GM10248 (cell line): ENCODE data around the gene SYT15.
"Not testable (repeated sequence)": the region's sequence is repeated elsewhere in the genome, so short reads cannot be mapped to it uniquely, and the experiment has no call there.

ENCODE experiments used
- CTCF ChIA-PET: fragments of 300-600 bp; sonication (Branson Sonifier 250); formaldehyde crosslinking; extraction: SDS; loops from one replicate; lab custom pipeline; 2021; ENCODE audit warnings: antibody characterized with exemption; lab: Yijun Ruan, JAX
- POLR2A ChIA-PET: fragments of 350-650 bp; sonication (Branson Sonifier 250); formaldehyde crosslinking; extraction: SDS; loops from one replicate; lab custom pipeline; 2020; ENCODE audit warnings: antibody characterized with exemption; lab: Yijun Ruan, JAX
- DNase-seq: peaks from one replicate; pipeline ENCODE4 v3.0.0; 2012; ENCODE audit errors: extremely low spot score
- TF ChIP-seq, protein P1 (sequence below): IDR thresholded peaks from 2 replicates; pipeline ENCODE4 v1.5.1; 2012; ENCODE audit warnings: mild to moderate bottlenecking, low read depth; ENCODE audit errors: extremely low read depth, missing control alignments, control extremely low read depth

Gene SYT15

DNA sequence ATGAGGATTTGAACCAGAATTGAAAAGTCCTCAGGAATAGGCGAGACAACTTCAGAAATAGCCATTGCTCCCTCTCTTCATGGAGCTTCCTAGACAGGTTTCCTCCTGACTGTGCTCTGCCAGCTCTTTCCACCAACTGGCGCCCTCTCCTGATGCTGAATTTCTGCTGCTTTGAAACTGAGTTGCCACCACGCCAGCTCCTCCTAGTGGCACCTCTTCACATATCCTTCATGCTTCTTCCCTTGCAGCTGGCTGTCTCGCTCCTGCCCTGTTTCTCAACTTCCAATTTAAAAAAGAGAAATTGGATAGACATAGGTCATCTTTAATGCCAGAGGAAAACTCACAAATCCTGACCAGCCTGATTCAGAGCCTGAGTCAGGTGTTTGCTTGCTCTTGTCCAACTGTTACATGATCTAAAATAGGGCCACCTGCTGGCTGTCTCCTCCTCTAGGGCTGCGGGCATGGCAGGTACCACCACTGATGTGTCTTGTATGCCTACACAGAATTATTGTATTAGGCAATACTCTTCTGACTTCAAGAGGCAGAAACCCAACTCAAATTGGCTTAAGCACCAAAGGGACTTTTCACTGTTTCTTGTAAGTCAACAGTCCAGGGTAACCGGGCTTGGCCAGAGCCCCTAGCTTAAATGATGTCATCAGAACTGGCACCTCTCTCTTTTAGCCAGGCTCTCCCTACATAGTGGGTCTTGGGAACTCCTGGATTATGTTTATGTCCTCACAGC lies 13.2 kb upstream of the SYT15 start:
- POLR2A ChIA-PET, CTCF ChIA-PET, DNase-seq: not testable (repeated sequence)
- TF ChIP-seq, protein P1, sequence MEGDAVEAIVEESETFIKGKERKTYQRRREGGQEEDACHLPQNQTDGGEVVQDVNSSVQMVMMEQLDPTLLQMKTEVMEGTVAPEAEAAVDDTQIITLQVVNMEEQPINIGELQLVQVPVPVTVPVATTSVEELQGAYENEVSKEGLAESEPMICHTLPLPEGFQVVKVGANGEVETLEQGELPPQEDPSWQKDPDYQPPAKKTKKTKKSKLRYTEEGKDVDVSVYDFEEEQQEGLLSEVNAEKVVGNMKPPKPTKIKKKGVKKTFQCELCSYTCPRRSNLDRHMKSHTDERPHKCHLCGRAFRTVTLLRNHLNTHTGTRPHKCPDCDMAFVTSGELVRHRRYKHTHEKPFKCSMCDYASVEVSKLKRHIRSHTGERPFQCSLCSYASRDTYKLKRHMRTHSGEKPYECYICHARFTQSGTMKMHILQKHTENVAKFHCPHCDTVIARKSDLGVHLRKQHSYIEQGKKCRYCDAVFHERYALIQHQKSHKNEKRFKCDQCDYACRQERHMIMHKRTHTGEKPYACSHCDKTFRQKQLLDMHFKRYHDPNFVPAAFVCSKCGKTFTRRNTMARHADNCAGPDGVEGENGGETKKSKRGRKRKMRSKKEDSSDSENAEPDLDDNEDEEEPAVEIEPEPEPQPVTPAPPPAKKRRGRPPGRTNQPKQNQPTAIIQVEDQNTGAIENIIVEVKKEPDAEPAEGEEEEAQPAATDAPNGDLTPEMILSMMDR = peak; percentile 77

DNA sequence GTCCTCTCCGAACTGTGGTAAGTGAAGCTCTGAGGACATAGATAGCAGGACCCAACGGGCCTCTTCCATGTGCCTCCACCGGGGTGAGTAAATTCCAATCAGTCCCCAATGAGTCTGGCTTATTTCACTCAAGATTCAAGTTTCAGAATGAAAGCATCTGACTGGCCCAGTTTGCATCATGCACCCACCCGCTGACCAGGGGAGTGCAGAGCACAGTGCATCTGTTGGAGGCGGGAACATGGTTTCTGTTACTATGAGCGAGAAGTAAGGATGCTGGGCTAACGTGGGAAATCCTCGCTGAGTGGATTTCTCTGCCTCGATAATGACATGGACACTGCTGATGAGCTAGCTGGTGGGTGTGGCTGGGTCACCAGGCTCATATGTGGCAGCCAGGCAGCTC lies 11.8 kb upstream of the SYT15 start:
- CTCF ChIA-PET, POLR2A ChIA-PET, DNase-seq: not testable (repeated sequence)

DNA sequence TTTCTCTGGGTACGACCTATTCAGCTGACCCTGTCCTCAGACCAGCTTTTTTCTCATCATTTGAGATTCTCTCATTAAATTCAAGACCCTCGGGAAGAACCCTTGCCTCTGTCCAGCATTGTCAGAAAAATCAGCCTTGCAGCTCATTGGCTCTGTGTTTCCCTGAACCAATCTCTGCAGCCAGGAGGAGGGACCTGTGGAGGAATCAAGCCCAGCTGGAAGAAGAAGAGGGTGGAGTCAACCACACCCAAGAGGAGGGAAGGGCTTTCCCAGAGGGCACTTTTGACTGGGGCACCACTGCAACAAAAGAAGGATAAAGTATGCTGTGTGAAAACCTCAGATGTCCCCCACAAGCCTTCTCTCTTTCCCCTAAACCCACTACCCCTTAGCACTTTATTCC lies 8.3 kb upstream of the SYT15 start:
- POLR2A ChIA-PET, CTCF ChIA-PET, DNase-seq: not testable (repeated sequence)

DNA sequence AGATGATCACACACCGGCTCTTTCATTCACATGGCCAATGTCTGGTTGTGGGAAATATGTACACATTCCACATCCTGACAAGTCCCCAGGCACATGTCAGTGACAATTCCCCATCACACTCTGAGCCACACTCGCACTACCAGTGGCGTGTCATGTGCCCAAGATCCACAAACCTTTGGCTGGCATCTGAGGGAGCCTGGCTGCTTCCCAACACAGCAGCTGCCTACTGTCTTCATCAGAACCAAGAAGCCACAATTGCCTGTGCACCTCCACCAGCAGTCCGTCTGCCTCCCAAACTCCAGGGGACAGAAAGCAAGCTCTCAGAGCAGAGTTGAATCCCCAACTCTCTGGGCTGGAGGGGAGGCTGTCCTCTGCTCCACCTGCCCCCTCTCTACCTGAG lies 6.2 kb upstream of the SYT15 start:
- CTCF ChIA-PET, POLR2A ChIA-PET, DNase-seq: not testable (repeated sequence)

DNA sequence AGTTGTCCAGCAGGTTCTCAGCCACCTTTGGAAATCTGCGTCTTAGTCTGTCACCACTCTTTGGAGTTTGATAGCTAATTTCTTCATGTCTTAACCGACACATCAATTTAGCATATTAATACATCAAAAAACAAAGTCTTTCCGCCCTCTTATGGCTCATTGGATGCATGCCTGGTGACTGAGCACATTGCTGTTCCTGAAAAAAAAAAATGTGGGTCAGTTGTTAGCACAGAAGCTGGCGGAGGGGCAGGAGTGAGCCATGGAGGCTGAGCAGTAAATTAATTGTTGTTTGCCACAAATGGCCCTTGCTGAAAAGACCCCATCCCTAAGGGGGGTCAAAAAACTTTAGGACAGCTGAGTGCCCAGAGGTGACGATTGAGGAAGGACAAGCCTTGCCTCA lies 5.6 kb upstream of the SYT15 start:
- CTCF ChIA-PET, DNase-seq, POLR2A ChIA-PET: not testable (repeated sequence)

DNA sequence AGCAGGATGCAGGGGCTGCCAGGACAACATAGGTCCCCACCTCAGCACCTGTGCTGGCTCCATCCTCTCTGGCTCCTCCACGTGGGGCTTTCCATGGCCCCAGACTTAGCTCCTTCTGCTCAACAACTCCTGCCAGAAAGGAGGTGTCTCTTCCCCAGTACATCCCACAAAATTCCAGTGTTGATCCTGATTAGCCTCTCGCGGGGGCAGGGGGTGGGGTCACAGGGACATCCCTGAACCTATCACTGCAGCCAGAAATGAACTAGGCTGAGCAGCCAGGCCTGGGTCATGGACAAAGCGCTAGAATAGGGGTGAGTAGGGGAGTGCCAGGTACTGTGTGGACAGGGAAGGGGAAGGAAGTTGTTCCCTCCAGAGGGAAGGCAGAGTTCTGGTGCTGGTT lies 5.0 kb upstream of the SYT15 start:
- POLR2A ChIA-PET, CTCF ChIA-PET, DNase-seq: not testable (repeated sequence)

DNA sequence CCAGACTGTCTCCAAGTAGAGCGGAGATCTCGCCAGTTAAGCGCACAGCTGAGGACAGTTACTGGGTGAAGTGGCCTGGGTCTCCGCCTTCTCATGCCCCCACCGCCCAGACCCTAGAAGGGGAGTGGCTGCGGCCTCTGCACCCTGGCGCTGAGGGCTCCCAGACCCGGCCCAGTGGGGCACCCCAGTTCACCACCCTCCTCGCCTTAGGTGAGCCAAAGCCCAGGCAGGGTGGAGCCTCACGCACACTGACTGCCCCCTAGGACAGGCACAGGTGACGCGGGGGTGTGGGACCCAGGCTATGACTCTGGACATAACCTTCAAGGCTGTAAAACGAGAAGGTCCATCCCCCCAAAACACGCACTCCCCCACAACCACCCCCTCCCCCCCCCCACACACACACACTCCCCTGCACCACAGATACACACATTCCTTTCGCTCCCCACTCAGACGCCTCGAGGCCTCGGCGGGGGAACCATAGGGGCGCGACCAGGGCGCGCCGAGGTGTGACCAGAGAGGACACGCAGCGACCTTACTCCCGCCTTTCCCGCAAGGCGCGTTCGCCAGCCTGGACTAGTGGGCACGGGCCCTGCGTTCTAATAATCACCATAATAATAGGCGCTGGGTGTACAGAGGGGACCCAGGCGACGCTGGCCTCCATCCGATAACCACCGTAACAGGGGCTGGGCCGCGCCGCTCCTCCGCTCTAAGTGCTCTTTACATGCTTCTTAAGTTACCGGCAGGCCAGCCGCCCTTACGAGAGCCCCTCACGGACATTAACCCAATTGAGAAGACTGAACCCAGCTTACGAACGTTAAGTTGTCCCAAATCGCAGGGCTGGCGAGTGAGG lies 1.1 kb upstream of the SYT15 start:
- POLR2A ChIA-PET, DNase-seq, CTCF ChIA-PET: not testable (repeated sequence)

DNA sequence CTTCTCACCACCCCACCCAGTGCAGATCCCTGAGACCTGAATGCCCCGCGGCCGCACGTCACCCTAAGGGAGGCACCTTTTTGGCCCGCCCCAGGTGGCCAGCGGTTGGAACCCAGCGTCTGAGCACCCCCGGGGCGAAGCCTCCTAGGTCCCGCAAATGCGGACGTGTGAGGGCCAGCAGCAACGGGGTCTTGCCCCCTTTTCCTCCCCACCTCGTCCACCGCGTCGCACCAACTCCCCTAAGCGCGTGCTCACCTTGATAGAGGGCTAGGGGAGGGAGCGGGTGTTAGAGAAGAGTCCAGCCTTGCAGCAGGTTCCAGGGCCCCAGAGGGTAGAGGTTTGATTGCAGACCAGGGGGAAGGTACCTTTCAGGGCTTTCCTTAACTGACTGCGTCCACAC lies 450 bp downstream of the SYT15 start:
- CTCF ChIA-PET = not testable (repeated sequence)

DNA sequence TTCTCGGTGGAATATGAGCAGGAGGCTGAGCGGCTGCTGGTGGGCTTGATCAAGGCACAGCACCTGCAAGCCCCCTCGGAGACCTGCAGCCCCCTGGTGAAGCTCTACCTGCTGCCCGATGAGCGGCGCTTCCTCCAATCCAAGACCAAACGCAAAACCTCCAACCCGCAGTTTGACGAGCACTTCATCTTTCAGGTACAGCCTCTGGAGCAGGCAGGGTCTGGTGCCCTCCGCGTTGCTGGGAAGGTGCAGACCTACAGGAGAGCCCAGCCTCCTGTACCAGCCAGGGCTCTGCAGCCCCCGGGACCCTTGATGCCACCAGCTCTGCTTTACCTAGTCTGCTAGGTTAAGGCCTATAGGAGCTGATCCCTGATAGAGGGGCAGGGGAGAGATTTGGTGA lies 3.1 kb downstream of the SYT15 start:
- POLR2A ChIA-PET, DNase-seq, CTCF ChIA-PET: not testable (repeated sequence)

More for the DNA sequence above, 450 bp downstream of the SYT15 start:
- DNase-seq, POLR2A ChIA-PET: not testable (repeated sequence)

DNA sequence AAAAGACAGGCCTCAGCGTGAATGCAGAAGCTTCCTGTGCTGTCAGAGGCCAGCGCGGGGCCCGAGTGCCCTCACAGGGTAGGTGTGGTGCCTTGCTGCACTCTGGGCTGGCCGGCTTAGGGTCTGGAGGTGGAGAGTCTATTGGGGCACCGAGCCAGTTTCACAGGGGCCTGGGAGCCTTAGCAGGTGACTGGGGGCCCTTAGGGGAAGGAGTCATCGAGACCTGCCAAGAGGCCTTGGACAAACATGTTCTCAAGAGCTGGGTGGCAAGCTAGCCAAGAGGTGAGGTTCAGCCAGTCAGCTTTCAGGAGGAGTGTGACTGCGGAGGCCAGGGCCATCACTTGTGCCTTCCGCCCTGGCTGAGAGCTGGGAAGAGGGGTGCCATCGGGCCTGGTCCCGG lies 3.6 kb downstream of the SYT15 start:
- DNase-seq, CTCF ChIA-PET, POLR2A ChIA-PET: not testable (repeated sequence)

DNA sequence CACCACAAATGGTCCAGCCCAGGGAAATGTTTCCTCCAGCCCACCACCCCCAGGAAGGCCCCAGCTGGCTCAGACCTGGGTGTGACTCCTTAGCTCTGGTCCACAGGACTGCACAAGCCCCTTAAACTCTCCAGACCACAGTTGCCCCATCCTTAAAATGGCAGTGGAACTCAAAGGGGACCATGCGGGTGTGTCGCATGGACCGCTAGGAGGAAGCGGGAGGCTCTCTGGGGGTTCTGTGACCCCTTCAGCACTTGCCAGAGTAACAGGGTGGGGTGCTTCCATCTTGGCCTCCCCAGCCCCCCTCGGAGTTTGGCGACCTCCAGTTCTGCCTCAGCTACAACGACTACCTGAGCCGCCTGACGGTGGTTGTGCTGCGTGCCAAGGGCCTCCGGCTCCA lies 5.3 kb downstream of the SYT15 start:
- DNase-seq, POLR2A ChIA-PET: not testable (repeated sequence)

DNA sequence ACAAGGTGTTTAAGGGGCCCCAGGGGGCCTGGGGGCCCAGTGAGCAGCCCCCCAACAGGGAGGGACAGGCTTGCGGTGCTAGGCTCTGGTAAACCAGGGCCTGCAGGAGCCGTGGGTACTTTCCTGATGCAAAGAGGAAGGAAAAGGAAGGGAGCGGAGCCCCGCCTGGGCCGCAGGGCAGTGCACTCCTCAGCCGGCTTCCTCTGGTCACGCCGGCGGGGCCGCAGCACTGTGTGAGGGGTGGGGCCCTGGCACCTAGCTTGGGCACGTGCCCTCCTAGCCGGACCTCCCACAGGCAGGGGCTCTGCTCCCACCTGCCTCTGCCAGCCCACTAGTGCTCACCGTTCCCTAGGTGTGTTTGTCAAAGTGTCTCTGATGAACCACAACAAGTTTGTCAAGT lies 6.3 kb downstream of the SYT15 start:
- POLR2A ChIA-PET, DNase-seq, CTCF ChIA-PET: not testable (repeated sequence)

More for the DNA sequence above, 5.3 kb downstream of the SYT15 start:
- CTCF ChIA-PET = not testable (repeated sequence)

DNA sequence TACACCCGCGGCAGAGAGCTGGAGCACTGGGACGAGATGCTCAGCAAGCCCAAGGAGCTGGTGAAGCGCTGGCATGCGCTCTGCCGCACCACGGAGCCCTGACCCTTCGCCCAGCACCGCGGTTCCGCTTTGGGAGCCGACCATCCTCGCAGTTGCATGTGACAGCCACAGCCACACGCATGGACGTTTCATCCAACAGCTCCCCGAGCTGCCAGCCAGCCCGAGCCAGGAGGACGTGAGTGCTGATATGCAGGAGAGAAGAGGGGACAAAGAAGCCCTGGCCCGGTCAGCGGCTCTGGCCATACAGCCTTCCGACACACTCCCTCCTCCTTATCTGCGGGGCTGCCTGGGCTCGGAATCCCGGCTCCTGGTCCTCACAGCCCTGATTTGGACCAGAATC lies 8.6 kb downstream of the SYT15 start:
- CTCF ChIA-PET, POLR2A ChIA-PET, DNase-seq: not testable (repeated sequence)

DNA sequence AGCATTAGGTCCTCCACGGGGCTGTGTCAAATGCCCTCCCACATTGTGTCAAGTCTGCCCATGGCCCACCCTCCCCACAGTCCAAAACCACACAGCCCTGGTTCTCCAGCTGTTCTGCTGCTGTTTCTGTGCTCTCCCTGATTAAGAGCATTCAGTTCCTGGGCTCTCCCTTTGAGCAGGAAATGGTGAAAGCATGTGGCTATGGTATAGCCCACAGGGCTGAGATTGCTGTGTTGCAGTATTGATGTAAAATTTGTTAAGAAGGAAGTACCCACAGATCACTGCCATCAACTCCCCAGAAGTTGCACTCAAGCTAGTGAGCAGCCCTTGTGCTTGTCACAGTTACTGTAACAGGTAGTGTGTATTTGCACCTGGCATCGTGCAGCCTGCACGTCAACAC lies 9.3 kb downstream of the SYT15 start:
- DNase-seq, CTCF ChIA-PET, POLR2A ChIA-PET: not testable (repeated sequence)

DNA sequence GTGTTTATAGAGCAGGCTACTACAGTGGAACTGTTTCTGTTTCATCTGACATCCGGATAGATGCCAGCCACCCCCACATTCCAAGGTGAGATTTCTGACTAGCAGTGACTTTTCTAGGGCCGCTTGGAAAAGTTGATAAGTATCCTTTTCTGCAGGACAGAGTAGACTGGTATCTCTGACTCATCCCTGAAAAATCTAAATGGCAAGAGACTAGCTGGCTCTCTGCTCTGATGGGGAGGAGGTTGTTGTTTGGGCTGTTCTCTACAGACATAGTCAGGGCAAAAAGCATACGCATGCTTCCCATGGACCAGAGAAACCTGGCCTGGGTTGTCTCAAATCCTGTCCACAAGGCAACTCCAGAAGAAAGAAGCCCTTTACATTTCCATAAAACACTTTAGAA lies 10.7 kb downstream of the SYT15 start:
- CTCF ChIA-PET, DNase-seq, POLR2A ChIA-PET: not testable (repeated sequence)

DNA sequence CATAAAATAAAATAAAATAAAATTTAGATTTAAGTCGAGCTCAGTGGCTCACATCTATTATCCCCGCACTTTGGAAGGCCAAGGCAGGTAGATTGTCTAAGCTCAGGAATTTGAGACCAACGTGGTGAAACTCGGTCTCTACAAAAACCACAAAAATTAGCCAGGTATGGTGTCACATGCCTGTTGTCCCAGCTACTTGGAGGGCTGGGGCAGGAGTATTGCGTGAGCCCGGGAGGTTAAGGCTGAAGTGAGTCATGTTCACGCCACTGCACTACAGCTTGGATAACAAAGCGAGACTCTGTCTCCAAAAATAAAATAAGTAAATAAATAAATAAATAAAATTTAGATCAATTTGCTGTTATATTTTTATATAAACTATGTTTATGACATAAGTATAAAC lies 12.1 kb downstream of the SYT15 start:
- DNase-seq, POLR2A ChIA-PET, CTCF ChIA-PET: not testable (repeated sequence)

DNA sequence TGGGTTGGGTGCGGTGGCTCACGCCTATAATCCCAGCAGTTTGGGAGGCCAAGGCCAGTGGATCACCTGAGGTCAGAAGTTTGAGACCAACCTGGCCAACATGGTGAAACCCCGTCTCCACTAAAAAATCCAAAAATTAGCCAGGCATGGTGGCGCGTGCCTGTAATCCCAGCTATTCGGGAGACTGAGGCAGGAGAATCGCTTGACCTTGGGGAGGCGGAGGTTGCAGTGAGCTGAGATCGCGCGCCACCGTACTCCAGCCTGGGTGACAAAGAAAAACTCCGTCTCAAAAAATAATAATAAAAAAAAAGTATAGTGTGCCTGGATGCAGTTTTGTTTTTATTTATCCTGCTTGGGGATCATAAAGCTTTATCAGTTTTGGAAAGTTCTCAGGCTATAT lies 14.4 kb downstream of the SYT15 start:
- DNase-seq, CTCF ChIA-PET, POLR2A ChIA-PET: not testable (repeated sequence)
